Testis (tissue), 3 donors: ENCODE data around the gene MT1B. TPM values are rescaled to one million over a fixed set of nuclear protein-coding genes. Genes with fewer than 3 reads are reported as not detected.

ENCODE experiments used
- DNase-seq: peaks from one replicate; pipeline ENCODE4 v3.0.0-alpha.2; 2019
- H3K27ac ChIP-seq, 2 donors: fragments of 200-600 bp; sonication (generic); one replicate each; pipeline ENCODE4 v1.5.1; 2019
- H3K27me3 ChIP-seq: fragments of 200-600 bp; sonication (generic); one replicate; pipeline ENCODE4 v1.5.1; 2019
- H3K36me3 ChIP-seq: fragments of 200-600 bp; sonication (generic); one replicate; pipeline ENCODE4 v1.5.1; 2017; ENCODE audit warnings: low read depth; ENCODE audit errors: missing control alignments
- H3K4me1 ChIP-seq: fragments of 200-600 bp; sonication (generic); one replicate; pipeline ENCODE4 v1.5.1; 2019
- H3K4me3 ChIP-seq, 2 donors: fragments of 200-600 bp; sonication (generic); one replicate each; pipeline ENCODE4 v1.5.1; 2017 to 2019
- H3K9me3 ChIP-seq: fragments of 200-600 bp; sonication (generic); one replicate; pipeline ENCODE4 v1.5.1; 2017
- CTCF ChIP-seq, 3 experiments: fragments of 450-650 bp in 2 of 3; fragments of 200-600 bp in 1 of 3; sonication (generic) in 1 of 3; IDR thresholded peaks; one replicate each; pipeline ENCODE4 v1.5.1; 2016 to 2019; ENCODE audit warnings: antibody characterized with exemption in 3 of 3, mild to moderate bottlenecking in 2 of 3, moderate library complexity in 1 of 3
- POLR2A ChIP-seq: fragments of 450-650 bp; IDR thresholded peaks from one replicate; pipeline ENCODE4 v1.6.1; 2017; ENCODE audit warnings: antibody characterized with exemption, mild to moderate bottlenecking, moderate library complexity
- WGBS, 2 donors: methylation state at CpG; one replicate each; pipeline ENCODE4 v1.1.5; 2018; 5-methylcytosine and 5-hydroxymethylcytosine counted together
- intact Hi-C: fragments of 100-400 bp; cut with DNase I; formaldehyde crosslinking; loops from one replicate; pipeline ENCODE4 v1.15.1; 2023; ENCODE audit warnings: low total_unique reads
- polyA plus RNA-seq: library from polyadenylated mRNA; stranded (reverse); fragments of 350-450 nt; fragmentation: Illumina TruSeq; extraction: RNeasy Lipid Tissue Mini Kit (QIAGEN cat#74804); gene quantifications from one replicate; pipeline ENCODE4 v1.2.3, GENCODE V29; 2014; ENCODE audit warnings: low read depth, low replicate concordance; ENCODE audit not compliant: insufficient read depth
- total RNA-seq, 2 donors: library from RNA; depleted of rRNA; stranded (reverse); fragments of >200 nt; gene quantifications; one replicate each; pipeline ENCODE4 v1.2.3, GENCODE V29; 2016

The MT1B gene
- total and polyA plus RNA-seq, 3 donors from 2014 or later, result not detected

- no peak for DNase-seq
- Histone ChIP-seq H3K9me3 (no peaks in the 10 kb centered on the region), H3K4me1 (no peaks in the 10 kb centered on the region), H3K36me3 (no peaks in the 10 kb centered on the region), H3K27ac (no peak overlapping the region), H3K4me3 (no peak overlapping the region), H3K27me3 (no peaks in the 10 kb centered on the region)
- 48 to 50% methylated on average over 1 of the region's 1 CpG for WGBS, 2 donors
- TF ChIP-seq CTCF (IDR thresholded peaks at IDR 0.05), result no peak
- no peak for TF ChIP-seq POLR2A
- intact Hi-C loops, result loop anchor here (10.0 kb wide), 1 partner anchor 115 kb away; the partner anchor contains the start of gene MT3
Measured at GRCh38 chr16:56700195-56700594, 48.5 kb downstream of the MT1B start.

GRCh38 chr16:56700631-56701030 lies 48.9 kb downstream of the MT1B start:
- intact Hi-C loops, result loop anchor here (10.0 kb wide), 1 partner anchor 116 kb away; the partner anchor contains the start of gene MT3
- 92% methylated on average over 1 of the region's 1 CpG for WGBS, 2 donors
- H3K9me3 ChIP-seq, result no peaks in the 10 kb centered on the region
- TF ChIP-seq POLR2A, result no peak
- TF ChIP-seq CTCF (IDR thresholded peaks at IDR 0.05), result no peak
- no peak overlapping the region for H3K27ac ChIP-seq
- no peak for DNase-seq
- H3K27me3 ChIP-seq, result no peaks in the 10 kb centered on the region
- no peaks in the 10 kb centered on the region for H3K36me3 ChIP-seq
- no peak overlapping the region for H3K4me3 ChIP-seq
- no peaks in the 10 kb centered on the region for H3K4me1 ChIP-seq

GRCh38 chr16:56701534-56701933 lies 49.8 kb downstream of the MT1B start:
- no peak for DNase-seq
- Histone ChIP-seq H3K4me3 (no peak overlapping the region), H3K27ac (no peak overlapping the region), H3K9me3 (no peaks in the 10 kb centered on the region), H3K4me1 (no peaks in the 10 kb centered on the region), H3K27me3 (no peaks in the 10 kb centered on the region), H3K36me3 (no peaks in the 10 kb centered on the region)
- 90 to 92% methylated on average over 7 of the region's 7 CpGs for WGBS, 2 donors
- TF ChIP-seq POLR2A, result no peak
- TF ChIP-seq CTCF (IDR thresholded peaks at IDR 0.05), result no peak
- intact Hi-C loops, result loop anchor here (10.0 kb wide), 1 partner anchor 117 kb away; the partner anchor contains the start of gene MT3

Other genes starting within 250 kb of the MT1B start
- gene AMFR, start 226.3 kb upstream of the MT1B start, total RNA-seq, result 100 to 1,000 TPM; 287 to 337 TPM
- gene AMFR, start 226.3 kb upstream of the MT1B start, polyA plus RNA-seq, result 258 TPM
- 10 to 100 TPM; 67.7 to 75.3 TPM for gene NUDT21, start 200.6 kb upstream of the MT1B start, total RNA-seq
- gene NUDT21, start 200.6 kb upstream of the MT1B start, polyA plus RNA-seq, result 224 TPM
- gene OGFOD1, start 200.3 kb upstream of the MT1B start, total RNA-seq, result 10 to 100 TPM; 26.7 to 34.5 TPM
- gene OGFOD1, start 200.3 kb upstream of the MT1B start, polyA plus RNA-seq, result 38.2 TPM
- gene BBS2, start 131.9 kb upstream of the MT1B start, total RNA-seq, result 10 to 100 TPM; 70.3 to 83.6 TPM
- 79.8 TPM for gene BBS2, start 131.9 kb upstream of the MT1B start, polyA plus RNA-seq
- gene MT4, start 86.8 kb upstream of the MT1B start, total RNA-seq, result not detected
- 2.3 TPM for gene MT4, start 86.8 kb upstream of the MT1B start, polyA plus RNA-seq
- gene MT3, start 62.4 kb upstream of the MT1B start, total RNA-seq, result 1 to 10 TPM in 1 of 2 donors, not detected in 1; 4.6 TPM
- gene MT3, start 62.4 kb upstream of the MT1B start, polyA plus RNA-seq, result 12.0 TPM
- gene MT2A, start 43.3 kb upstream of the MT1B start, total RNA-seq, result 10 to 100 TPM; 20.1 to 30.7 TPM
- 77.1 TPM for gene MT2A, start 43.3 kb upstream of the MT1B start, polyA plus RNA-seq
- gene MT1E, start 26.1 kb upstream of the MT1B start, total RNA-seq, result 10 to 100 TPM; 10.5 to 55.4 TPM
- 22.4 TPM for gene MT1E, start 26.1 kb upstream of the MT1B start, polyA plus RNA-seq
- gene MT1M, start 19.2 kb upstream of the MT1B start, total RNA-seq, result 1 to 10 TPM; 2.2 to 3.7 TPM
- gene MT1M, start 19.2 kb upstream of the MT1B start, polyA plus RNA-seq, result 2.6 TPM
- 10 to 100 TPM in 1 of 2 donors, not detected in 1; 10.6 TPM for gene MT1A, start 13.2 kb upstream of the MT1B start, total RNA-seq
- gene MT1A, start 13.2 kb upstream of the MT1B start, polyA plus RNA-seq, result not detected
- gene MT1F, start 6.1 kb downstream of the MT1B start, total RNA-seq, result 1 to 10 TPM; 3.6 to 8.1 TPM
- gene MT1F, start 6.1 kb downstream of the MT1B start, polyA plus RNA-seq, result 15.4 TPM
- gene MT1G, start 16.2 kb downstream of the MT1B start, total RNA-seq, result 10 to 100 TPM in 1 of 2 donors, 1 to 10 TPM in 1; 2.1 to 11.5 TPM
- gene MT1G, start 16.2 kb downstream of the MT1B start, polyA plus RNA-seq, result 14.7 TPM
- gene MT1H, start 17.9 kb downstream of the MT1B start, total RNA-seq, result not detected
- gene MT1H, start 17.9 kb downstream of the MT1B start, polyA plus RNA-seq, result not detected
- 100 to 1,000 TPM in 1 of 2 donors, 10 to 100 TPM in 1; 77.0 to 180 TPM for gene MT1X, start 30.6 kb downstream of the MT1B start, total RNA-seq
- 51.7 TPM for gene MT1X, start 30.6 kb downstream of the MT1B start, polyA plus RNA-seq
- gene NUP93, start 78.2 kb downstream of the MT1B start, total RNA-seq, result 100 to 1,000 TPM in 1 of 2 donors, 10 to 100 TPM in 1; 94.2 to 102 TPM
- 147 TPM for gene NUP93, start 78.2 kb downstream of the MT1B start, polyA plus RNA-seq
- gene SLC12A3, start 213.3 kb downstream of the MT1B start, total RNA-seq, result 1 to 10 TPM in 1 of 2 donors, under 1 TPM in 1; 0.16 to 1.1 TPM
- gene SLC12A3, start 213.3 kb downstream of the MT1B start, polyA plus RNA-seq, result 0.16 TPM